H1 (cell line): ENCODE results near the gene DHRS7B. TPM values are rescaled to one million over a fixed set of nuclear protein-coding genes. Genes with fewer than 3 reads are reported as not detected.

Source experiments
- CTCF ChIA-PET: fragments of 300-600 bp; sonication (Branson Sonifier 250); formaldehyde crosslinking; loops from one replicate; lab custom pipeline; 2021; ENCODE audit not compliant: partially characterized antibody; lab: Charles Lee
- POLR2A ChIA-PET: fragments of 300-600 bp; sonication (Branson Sonifier 250); formaldehyde crosslinking; loops from one replicate; lab custom pipeline; 2021; ENCODE audit warnings: inconsistent platforms; ENCODE audit not compliant: partially characterized antibody; lab: Charles Lee
- DNase-seq, 2 experiments: peaks; one replicate each; pipeline versions ENCODE4 v3.0.0 to v3.0.0-alpha.2; 2010 to 2022; ENCODE audit warnings: low spot score in 2 of 2, low read depth in 1 of 2, mixed read lengths in 1 of 2
- FAIRE-seq: peaks from 2 replicates; lab custom pipeline; 2011; peaks lifted over from hg19 to GRCh38; lab: Jason Lieb, UNC
- H2AFZ ChIP-seq: 2 replicates; pipeline ENCODE4 v1.8.1; 2012; ENCODE audit warnings: low read length, inconsistent platforms
- H2AK5ac ChIP-seq: 2 replicates; pipeline ENCODE4 v1.6.1; 2013; ENCODE audit warnings: low read depth, low read length
- H2BK120ac ChIP-seq: replicated peaks from 2 replicates; pipeline ENCODE3; 2013; ENCODE audit warnings: low read depth, low read length, inconsistent platforms
- H2BK12ac ChIP-seq: 2 replicates; pipeline ENCODE4 v1.6.1; 2013; ENCODE audit warnings: low read depth, low read length
- H2BK15ac ChIP-seq: 2 replicates; pipeline ENCODE4 v1.6.1; 2013; ENCODE audit warnings: low read length
- H2BK20ac ChIP-seq: 2 replicates; pipeline ENCODE4 v1.6.1; 2013; ENCODE audit warnings: low read length
- H2BK5ac ChIP-seq: 2 replicates; pipeline ENCODE4 v1.6.1; 2013; ENCODE audit warnings: low read depth, low read length
- H3K14ac ChIP-seq: 2 replicates; pipeline ENCODE4 v1.6.1; 2013; ENCODE audit warnings: inconsistent platforms; ENCODE audit not compliant: insufficient read length
- H3K18ac ChIP-seq: 2 replicates; pipeline ENCODE4 v1.6.1; 2013; ENCODE audit warnings: low read length; ENCODE audit errors: extremely low read depth
- H3K23ac ChIP-seq: 2 replicates; pipeline ENCODE4 v1.6.1; 2013; ENCODE audit warnings: inconsistent platforms; ENCODE audit not compliant: insufficient read length
- H3K23me2 ChIP-seq: 2 replicates; pipeline ENCODE4 v1.6.1; 2013; ENCODE audit warnings: low read depth, low read length
- H3K27ac ChIP-seq: 2 replicates; pipeline ENCODE4 v1.6.1; 2011; ENCODE audit warnings: low read depth, low read length, inconsistent platforms
- H3K27me3 ChIP-seq, 4 experiments: replicated peaks in 1 of 4; 1 replicate in 1 of 4; 2 replicates in 3 of 4; pipeline versions ENCODE4 v1.6.1 to v1.8.1; 2011 to 2013; ENCODE audit warnings: low read length in 3 of 4, mild to moderate bottlenecking in 3 of 4, inconsistent platforms in 2 of 4, mixed read lengths in 2 of 4, moderate library complexity in 1 of 4; ENCODE audit not compliant: control insufficient read depth in 3 of 4, insufficient read depth in 3 of 4; ENCODE audit errors: extremely low read depth in 1 of 4
- H3K36me3 ChIP-seq, 4 experiments: 2 replicates each; pipeline versions ENCODE4 v1.6.1 to v1.8.1; 2011 to 2013; ENCODE audit warnings: mild to moderate bottlenecking in 4 of 4, low read length in 3 of 4, moderate library complexity in 2 of 4, control low read depth in 1 of 4, inconsistent platforms in 1 of 4; ENCODE audit not compliant: insufficient read depth in 4 of 4, control insufficient read depth in 2 of 4
- H3K4ac ChIP-seq: replicated peaks from 2 replicates; pipeline ENCODE3; 2013; ENCODE audit warnings: low read length, low read depth, mixed read lengths, inconsistent platforms; ENCODE audit not compliant: insufficient read length
- H3K4me1 ChIP-seq, 4 experiments: replicated peaks in 1 of 4; 1 replicate in 1 of 4; 2 replicates in 3 of 4; pipeline versions ENCODE4 v1.6.1 to v1.8.1; 2011 to 2013; ENCODE audit warnings: low read length in 3 of 4, inconsistent platforms in 2 of 4, mixed read lengths in 1 of 4; ENCODE audit not compliant: insufficient read depth in 4 of 4, control insufficient read depth in 3 of 4
- H3K4me2 ChIP-seq, 2 experiments: 2 replicates each; pipeline versions ENCODE4 v1.6.1 to v1.8.1; 2011 to 2013; ENCODE audit warnings: low read depth in 2 of 2, low read length in 2 of 2, control low read depth in 1 of 2, inconsistent platforms in 1 of 2, mild to moderate bottlenecking in 1 of 2; ENCODE audit not compliant: insufficient read depth in 1 of 2
- H3K4me3 ChIP-seq, 4 experiments: fragments of 200-600, 300-600 bp in 1 of 4; sonication (generic), shearing (Covaris generic), sonication (Bioruptor Twin) in 1 of 4; 2 replicates each; pipeline versions ENCODE4 v1.5.1 to v1.8.1; 2011 to 2016; ENCODE audit warnings: low read length in 4 of 4, low read depth in 3 of 4, control low read depth in 2 of 4, inconsistent platforms in 2 of 4, mild to moderate bottlenecking in 2 of 4, mixed read lengths in 1 of 4, moderate library complexity in 1 of 4; ENCODE audit not compliant: insufficient read depth in 2 of 4; ENCODE audit errors: extremely low read depth in 1 of 4
- H3K56ac ChIP-seq: replicated peaks from 2 replicates; pipeline ENCODE3; 2013; ENCODE audit warnings: low read depth, mild to moderate bottlenecking, mixed read lengths, low read length, inconsistent platforms; ENCODE audit not compliant: insufficient read length
- H3K79me1 ChIP-seq: 2 replicates; pipeline ENCODE4 v1.6.1; 2013; ENCODE audit warnings: low read depth, low read length, control low read depth
- H3K79me2 ChIP-seq, 2 experiments: 2 replicates each; pipeline versions ENCODE4 v1.6.1 to v1.8.1; 2012 to 2013; ENCODE audit warnings: low read length in 2 of 2, mild to moderate bottlenecking in 2 of 2, inconsistent platforms in 1 of 2; ENCODE audit not compliant: insufficient read depth in 2 of 2, control insufficient read depth in 1 of 2
- H3K9ac ChIP-seq, 4 experiments: replicated peaks in 1 of 4; 1 replicate in 1 of 4; 2 replicates in 3 of 4; pipeline versions ENCODE4 v1.6.1 to v1.8.1; 2011 to 2013; ENCODE audit warnings: low read depth in 3 of 4, low read length in 3 of 4, control low read depth in 2 of 4, mild to moderate bottlenecking in 2 of 4, moderate library complexity in 2 of 4, inconsistent platforms in 1 of 4; ENCODE audit errors: extremely low read depth in 1 of 4
- H3K9me3 ChIP-seq, 2 experiments: 2 replicates each; pipeline versions ENCODE4 v1.6.1 to v1.8.1; 2012 to 2013; ENCODE audit warnings: mild to moderate bottlenecking in 2 of 2, moderate library complexity in 2 of 2, control low read depth in 1 of 2, inconsistent platforms in 1 of 2, low read depth in 1 of 2, low read length in 1 of 2, mixed read lengths in 1 of 2; ENCODE audit not compliant: insufficient read depth in 2 of 2
- H4K20me1 ChIP-seq, 2 experiments: replicated peaks in 1 of 2; 2 replicates each; pipeline versions ENCODE3 to v1.8.1; 2011 to 2013; ENCODE audit warnings: inconsistent platforms in 2 of 2, low read length in 2 of 2, mild to moderate bottlenecking in 1 of 2; ENCODE audit not compliant: insufficient read depth in 2 of 2, control insufficient read depth in 1 of 2
- H4K5ac ChIP-seq: 2 replicates; pipeline ENCODE4 v1.6.1; 2013; ENCODE audit warnings: low read length, low read depth, mixed read lengths, inconsistent platforms; ENCODE audit not compliant: insufficient read length
- H4K8ac ChIP-seq: 2 replicates; pipeline ENCODE4 v1.8.0; 2013; ENCODE audit warnings: mild to moderate bottlenecking, moderate library complexity, low read length, inconsistent platforms; ENCODE audit not compliant: insufficient read depth; ENCODE audit errors: extremely low read depth
- H4K91ac ChIP-seq: replicated peaks from 2 replicates; pipeline ENCODE3; 2013; ENCODE audit warnings: low read length, mixed read lengths, inconsistent platforms; ENCODE audit not compliant: insufficient read length
- CHD2 ChIP-seq: IDR thresholded peaks from 2 replicates; pipeline ENCODE4 v1.6.1; 2012; ENCODE audit warnings: low read length, improper control_type of control experiment
- FOSL1 ChIP-seq: IDR thresholded peaks from 2 replicates; pipeline ENCODE4 v1.6.1; 2011; ENCODE audit warnings: mild to moderate bottlenecking, low read depth, low read length, moderate library complexity; ENCODE audit not compliant: insufficient read depth
- KDM4A ChIP-seq: IDR thresholded peaks from one replicate; pipeline ENCODE4 v1.7.1; 2012; ENCODE audit warnings: low read depth, mild to moderate bottlenecking, moderate library complexity, low read length, inconsistent platforms; ENCODE audit not compliant: severe bottlenecking
- KDM5A ChIP-seq: fragments of 200-600 bp; IDR thresholded peaks from 2 replicates; pipeline ENCODE4 v1.7.1; 2012; ENCODE audit warnings: mild to moderate bottlenecking, low read length, inconsistent platforms, mixed read lengths
- NANOG ChIP-seq: IDR thresholded peaks from 2 replicates; pipeline ENCODE4 v1.6.1; 2011; ENCODE audit warnings: low read length, low read depth, mild to moderate bottlenecking, inconsistent platforms; ENCODE audit not compliant: insufficient read depth, poor library complexity, severe bottlenecking
- PHF8 ChIP-seq: fragments of 200-600 bp; sonication (generic); conservative IDR thresholded peaks from 2 replicates; pipeline ENCODE4 v1.7.1; 2012; ENCODE audit warnings: low read depth, mild to moderate bottlenecking, inconsistent platforms, low read length, moderate library complexity
- POU5F1 ChIP-seq: IDR thresholded peaks from 2 replicates; pipeline ENCODE4 v1.6.1; 2011; ENCODE audit warnings: low read depth, mild to moderate bottlenecking, low read length, moderate library complexity
- RAD21 ChIP-seq, 2 experiments: IDR thresholded peaks in 1 of 2; conservative IDR thresholded peaks in 1 of 2; 2 replicates each; pipeline ENCODE4 v1.6.1; 2011; ENCODE audit warnings: low read depth in 2 of 2, low read length in 2 of 2, improper control_type of control experiment in 1 of 2, inconsistent platforms in 1 of 2, mild to moderate bottlenecking in 1 of 2, moderate library complexity in 1 of 2
- SP1 ChIP-seq: IDR thresholded peaks from 2 replicates; pipeline ENCODE4 v1.6.1; 2011; ENCODE audit warnings: low read depth, low read length
- WGBS, 2 experiments: shearing (Covaris generic) in 1 of 2; methylation state at CpG; one replicate each; pipeline versions ENCODE4 v1.1.6 to v1.1.7; 2013 to 2015; ENCODE audit warnings: low lambda C conversion rate in 2 of 2, mixed read lengths in 2 of 2, inconsistent platforms in 1 of 2, low coverage in 1 of 2, missing lambda C conversion rate in 1 of 2; ENCODE audit not compliant: insufficient replicate concordance in 2 of 2, insufficient coverage in 1 of 2, insufficient read length in 1 of 2; ENCODE audit errors: extremely low coverage in 1 of 2, missing lambda C conversion rate in 1 of 2; 5-methylcytosine and 5-hydroxymethylcytosine counted together
- polyA plus RNA-seq, 7 experiments: library from polyadenylated mRNA; depleted of rRNA in 3 of 7; stranded (reverse) in 5 of 7; unstranded in 2 of 7; fragments of >200 nt in 5 of 7; fragments of 200-250 nt in 2 of 7; gene quantifications; 1 replicate in 5 of 7; 2 replicates in 1 of 7; 4 replicates in 1 of 7; pipeline versions ENCODE4 v1.2.1 to v1.2.3, GENCODE V29; 2011 to 2013; ENCODE audit warnings: missing spikeins in 2 of 7, mixed read lengths in 2 of 7
- total RNA-seq: library from RNA; stranded (reverse); fragmentation: NEBNext Ultra II Directional; extraction: Animal tissue kit (Norgen Biotek cat#: 25700); gene quantifications from 2 replicates; pipeline ENCODE4 v1.2.1, GENCODE V29; 2021

DHRS7B gene
- total and polyA plus RNA-seq, 2 of the 8 experiments (the other 6 are each of a cell fraction or from before 2014, with no cell fraction given) = 11.0 to 27.9 TPM

GRCh38 chr17:21185061-21185460 lies 58.3 kb downstream of the DHRS7B start:
- no peaks in the 10 kb centered on the region for H3K79me2 ChIP-seq
- CTCF ChIA-PET = interaction anchor here (0.5 to 2.3 kb wide), 4 partner anchors 8 to 111 kb away, joined by 3 to 7 read pairs (median 6); no protein-coding TSS in a partner anchor
- H4K91ac ChIP-seq = no peak overlapping the region
- no peak overlapping the region for H3K9ac ChIP-seq
- H4K8ac ChIP-seq = no peak overlapping the region
- no peaks in the 10 kb centered on the region for H3K27me3 ChIP-seq
- no peak overlapping the region for H3K14ac ChIP-seq
- no peak overlapping the region for H3K4ac ChIP-seq
- no peak overlapping the region for H2BK15ac ChIP-seq
- no peak overlapping the region for H2BK120ac ChIP-seq
- no peak overlapping the region for H2BK12ac ChIP-seq
- TF ChIP-seq CHD2 = no peak
- TF ChIP-seq KDM4A = no peak
- no peak for TF ChIP-seq SP1
- TF ChIP-seq KDM5A = no peak
- no peak for TF ChIP-seq POU5F1
- no peak for TF ChIP-seq RAD21 (IDR thresholded peaks at IDR 0.05 in 1 of 2, conservative IDR thresholded peaks at IDR 0.05 in 1 of 2; ENCODE audit: low read depth in 2 of 2, low read length in 2 of 2)
- no peak for TF ChIP-seq PHF8
- TF ChIP-seq NANOG = no peak
- TF ChIP-seq FOSL1 = no peak
- no peaks in the 10 kb centered on the region; a peak in 2 of 8 replicates for H3K36me3 ChIP-seq
- H3K18ac ChIP-seq = no peak overlapping the region
- no peak overlapping the region for H2AFZ ChIP-seq
- no peaks in the 10 kb centered on the region for H3K23me2 ChIP-seq
- H3K9me3 ChIP-seq = no peaks in the 10 kb centered on the region
- POLR2A ChIA-PET = interaction anchor here (1.4 kb wide), 1 partner anchor 16 kb away, joined by 5 read pairs; no protein-coding TSS in a partner anchor
- H2BK5ac ChIP-seq = no peak overlapping the region
- H3K23ac ChIP-seq = no peak overlapping the region
- no peak for FAIRE-seq
- no peaks in the 10 kb centered on the region for H4K20me1 ChIP-seq
- no peak overlapping the region for H2BK20ac ChIP-seq
- DNase-seq = no peak
- H3K27ac ChIP-seq = no peak overlapping the region
- no peak overlapping the region for H3K56ac ChIP-seq
- 79% methylated on average over 1 of the region's 1 CpG; no CpG with 5 or more reads in 1 of the 2 experiments for WGBS, 2 experiments
- H2AK5ac ChIP-seq = no peak overlapping the region
- no peak overlapping the region for H4K5ac ChIP-seq
- H3K4me3 ChIP-seq = no peak overlapping the region
- no peaks in the 10 kb centered on the region for H3K79me1 ChIP-seq
- H3K4me2 ChIP-seq = no peak overlapping the region
- H3K4me1 ChIP-seq = no peaks in the 10 kb centered on the region
